Measurements from ENCODE around the gene ZNF26.
A peak's percentile ranks its signal among the peaks of the same experiment; 100 is the strongest.
"Not testable (repeated sequence)": the region's sequence is repeated elsewhere in the genome, so short reads cannot be mapped to it uniquely, and the experiment has no call there.

ZNF26 gene

DNA sequence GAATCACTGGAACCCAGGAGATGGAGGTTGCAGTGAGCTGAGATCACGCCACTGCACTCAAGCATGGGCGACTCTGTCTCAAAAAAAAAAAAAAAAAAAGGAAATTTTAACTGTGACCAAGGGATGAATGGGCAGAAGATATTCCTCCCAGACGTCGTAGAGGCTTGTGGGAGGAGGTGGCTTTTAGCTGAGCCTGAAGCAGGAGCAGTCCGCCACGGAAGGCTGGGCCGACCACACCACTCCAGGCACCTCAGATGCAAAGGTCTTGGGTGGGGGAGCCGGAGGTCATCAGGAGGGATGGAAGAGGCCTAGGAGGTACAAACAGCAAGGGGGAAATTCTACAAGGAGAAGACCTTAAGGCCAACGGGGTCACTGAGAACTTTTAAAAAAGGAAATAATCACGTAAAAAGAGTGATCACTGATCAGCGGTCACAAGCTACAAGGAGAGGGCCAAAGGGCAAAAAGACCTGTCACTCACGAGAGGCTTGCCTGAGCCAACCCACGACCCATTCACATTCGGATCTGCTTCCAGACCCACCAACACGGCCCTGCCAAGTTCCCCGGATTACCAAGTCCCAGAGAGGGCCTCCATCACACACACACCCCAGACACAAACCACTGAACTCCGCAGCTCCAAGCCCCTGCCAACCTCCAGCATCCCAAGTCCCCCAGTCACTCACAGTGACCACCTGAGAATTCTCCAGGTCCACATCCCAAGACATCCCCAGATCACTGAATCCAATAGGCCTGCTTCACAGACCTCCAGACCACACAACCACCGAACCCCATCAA, 33.6 kb upstream of the ZNF26 start:
- H3K4me3 ChIP-seq (ENCODE audit: low read depth, low read length), result no peak overlapping the region
- no peak for DNase-seq (ENCODE audit: low read depth)
- TF ChIP-seq, protein P1, sequence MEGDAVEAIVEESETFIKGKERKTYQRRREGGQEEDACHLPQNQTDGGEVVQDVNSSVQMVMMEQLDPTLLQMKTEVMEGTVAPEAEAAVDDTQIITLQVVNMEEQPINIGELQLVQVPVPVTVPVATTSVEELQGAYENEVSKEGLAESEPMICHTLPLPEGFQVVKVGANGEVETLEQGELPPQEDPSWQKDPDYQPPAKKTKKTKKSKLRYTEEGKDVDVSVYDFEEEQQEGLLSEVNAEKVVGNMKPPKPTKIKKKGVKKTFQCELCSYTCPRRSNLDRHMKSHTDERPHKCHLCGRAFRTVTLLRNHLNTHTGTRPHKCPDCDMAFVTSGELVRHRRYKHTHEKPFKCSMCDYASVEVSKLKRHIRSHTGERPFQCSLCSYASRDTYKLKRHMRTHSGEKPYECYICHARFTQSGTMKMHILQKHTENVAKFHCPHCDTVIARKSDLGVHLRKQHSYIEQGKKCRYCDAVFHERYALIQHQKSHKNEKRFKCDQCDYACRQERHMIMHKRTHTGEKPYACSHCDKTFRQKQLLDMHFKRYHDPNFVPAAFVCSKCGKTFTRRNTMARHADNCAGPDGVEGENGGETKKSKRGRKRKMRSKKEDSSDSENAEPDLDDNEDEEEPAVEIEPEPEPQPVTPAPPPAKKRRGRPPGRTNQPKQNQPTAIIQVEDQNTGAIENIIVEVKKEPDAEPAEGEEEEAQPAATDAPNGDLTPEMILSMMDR (IDR thresholded peaks at IDR 0.05; ENCODE audit: insufficient read depth, low read depth, low read length, missing control alignments), result no peak

- TF ChIP-seq, protein P1 (IDR thresholded peaks at IDR 0.05; ENCODE audit: insufficient read depth, low read depth, low read length, missing control alignments), result no peak
- DNase-seq (ENCODE audit: low read depth), result no peak
- H3K4me3 ChIP-seq (ENCODE audit: low read depth, low read length), result no peak overlapping the region
Measured at GRCh38 chr12:132953163-132953425, 33.1 kb upstream of the ZNF26 start.

- DNase-seq (ENCODE audit: low read depth), result no peak
- no peak overlapping the region for H3K4me3 ChIP-seq (ENCODE audit: low read depth, low read length)
- TF ChIP-seq, protein P1 (IDR thresholded peaks at IDR 0.05; ENCODE audit: insufficient read depth, low read depth, low read length, missing control alignments), result no peak
Measured at GRCh38 chr12:132953771-132954170, 32.4 kb upstream of the ZNF26 start.

GRCh38 chr12:132954471-132955048, 31.6 kb upstream of the ZNF26 start:
- no peak overlapping the region for H3K4me3 ChIP-seq (ENCODE audit: low read depth, low read length)
- DNase-seq (ENCODE audit: low read depth), result no peak
- TF ChIP-seq, protein P1 (IDR thresholded peaks at IDR 0.05; ENCODE audit: insufficient read depth, low read depth, low read length, missing control alignments), result no peak

GRCh38 chr12:132955094-132956010, 30.8 kb upstream of the ZNF26 start:
- DNase-seq (ENCODE audit: low read depth), result peak; percentile 54
- TF ChIP-seq, protein P1 (IDR thresholded peaks at IDR 0.05; ENCODE audit: insufficient read depth, low read depth, low read length, missing control alignments), result peak; percentile 15
- H3K4me3 ChIP-seq (ENCODE audit: low read depth, low read length), result peak overlapping the region; percentile 93

DNA sequence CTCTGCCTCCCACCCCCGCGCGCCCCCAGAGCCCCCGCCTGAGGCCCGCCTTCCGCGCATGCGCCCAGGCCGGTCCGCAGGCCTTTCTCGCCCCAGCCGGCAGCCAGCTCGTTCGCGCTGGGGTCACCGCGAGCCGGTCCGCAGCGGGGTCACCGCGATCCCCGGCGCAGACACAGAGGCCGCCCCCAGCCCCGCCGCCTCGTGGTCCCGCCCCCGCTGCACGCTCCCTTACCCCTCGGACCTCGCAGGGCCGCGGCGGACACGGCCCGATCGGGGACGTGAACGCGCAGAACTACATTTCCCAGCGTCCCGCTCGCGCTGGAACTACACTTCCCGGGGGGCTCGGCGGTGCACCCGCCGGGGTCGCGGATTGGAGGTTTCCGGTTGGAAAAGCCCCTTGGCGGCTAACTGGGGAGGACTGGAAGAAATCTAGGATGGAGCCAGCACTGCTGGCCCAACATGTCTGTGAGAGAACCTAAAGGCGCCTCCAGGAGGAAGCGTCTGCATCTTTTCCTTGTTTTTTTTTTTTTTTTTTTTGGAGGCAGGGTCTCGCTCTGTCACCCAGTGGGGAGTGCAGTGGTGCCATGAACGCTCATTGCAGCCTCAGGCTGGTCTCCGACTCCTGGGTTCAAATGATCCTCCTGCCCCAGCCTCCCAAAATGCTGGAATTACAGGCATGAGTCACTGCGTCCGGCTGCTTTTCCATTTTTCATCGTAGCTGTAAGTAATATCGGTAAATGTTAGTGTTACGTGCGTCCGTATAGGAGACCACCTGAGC, 30.0 kb upstream of the ZNF26 start, which contains the start of gene ZNF605:
ZNF605 (minus strand) TSS at position 296 of the 778 bp plus-strand sequence. CDS start 10,671 bp downstream, outside the sequence.
- DNase-seq (ENCODE audit: low read depth), result peak; percentile 90
- H3K4me3 ChIP-seq (ENCODE audit: low read depth, low read length), result peak within 1 kb of the TSS; percentile 93
- TF ChIP-seq, protein P1 (IDR thresholded peaks at IDR 0.05; ENCODE audit: insufficient read depth, low read depth, low read length, missing control alignments), result no peak

DNA sequence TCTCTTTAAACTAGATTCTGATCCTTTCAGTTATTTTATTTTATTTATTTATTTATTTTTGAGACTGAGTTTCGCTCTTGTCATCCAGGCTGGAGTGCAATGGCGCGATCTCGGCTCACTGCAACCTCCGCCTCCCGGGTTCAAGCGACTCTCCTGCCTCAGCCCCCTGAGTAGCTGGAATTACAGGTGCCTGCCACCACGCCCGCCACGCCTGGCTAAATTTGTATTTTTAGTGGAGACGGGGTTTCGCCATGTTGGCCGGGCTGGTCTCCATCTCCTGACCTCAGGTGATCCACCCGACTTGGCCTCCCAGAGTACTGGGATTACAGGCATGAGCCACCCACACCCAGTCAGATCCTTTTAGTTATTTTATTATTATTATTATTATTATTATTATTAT, 24.4 kb upstream of the ZNF26 start:
- H3K4me3 ChIP-seq (ENCODE audit: low read depth, low read length); DNase-seq (ENCODE audit: low read depth): not testable (repeated sequence)

GRCh38 chr12:132963947-132964346, 22.2 kb upstream of the ZNF26 start:
- DNase-seq (ENCODE audit: low read depth); H3K4me3 ChIP-seq (ENCODE audit: low read depth, low read length): not testable (repeated sequence)

Data from GM12865 (cell line).